Liver (tissue), 3 donors: ENCODE measurements around the gene GUCA2A.

Source experiments
- EGR1 ChIP-seq, 2 donors: IDR thresholded peaks; 2 replicates each; pipeline ENCODE4 v1.6.1; 2016 to 2018; ENCODE audit warnings: antibody characterized with exemption in 2 of 2, low read depth in 2 of 2
- FOXA1 ChIP-seq: IDR thresholded peaks from 2 replicates; pipeline ENCODE4 v1.6.1; 2016; ENCODE audit warnings: antibody characterized with exemption
- HNF4A ChIP-seq, 2 donors: conservative IDR thresholded peaks; 2 replicates each; pipeline ENCODE4 v1.6.1; 2016; ENCODE audit warnings: antibody characterized with exemption in 2 of 2, mild to moderate bottlenecking in 2 of 2
- HNF4G ChIP-seq: IDR thresholded peaks from 2 replicates; pipeline ENCODE4 v1.6.1; 2016; ENCODE audit warnings: antibody characterized with exemption
- JUND ChIP-seq, 2 donors: IDR thresholded peaks; 2 replicates each; pipeline ENCODE4 v1.6.1; 2016; ENCODE audit warnings: antibody characterized with exemption in 2 of 2
- MAX ChIP-seq: IDR thresholded peaks from 2 replicates; pipeline ENCODE4 v1.6.1; 2016; ENCODE audit warnings: antibody characterized with exemption
- NR2F2 ChIP-seq: IDR thresholded peaks from 2 replicates; pipeline ENCODE4 v1.6.1; 2016; ENCODE audit warnings: antibody characterized with exemption
- RXRA ChIP-seq, 2 donors: IDR thresholded peaks; 2 replicates each; pipeline ENCODE4 v1.6.1; 2017 to 2018; ENCODE audit warnings: antibody characterized with exemption in 2 of 2, mild to moderate bottlenecking in 1 of 2
- SP1 ChIP-seq: IDR thresholded peaks from 2 replicates; pipeline ENCODE4 v1.6.1; 2018; ENCODE audit warnings: antibody characterized with exemption, mild to moderate bottlenecking
- TAF1 ChIP-seq: conservative IDR thresholded peaks from 2 replicates; pipeline ENCODE4 v1.6.1; 2016; ENCODE audit warnings: antibody characterized with exemption, mild to moderate bottlenecking
- YY1 ChIP-seq: IDR thresholded peaks from 2 replicates; pipeline ENCODE4 v1.6.1; 2016; ENCODE audit warnings: antibody characterized with exemption, mild to moderate bottlenecking
- TF ChIP-seq, protein P1 (sequence below): fragments of 150-350 bp; IDR thresholded peaks from 2 replicates; pipeline ENCODE4 v1.5.1; 2017; ENCODE audit warnings: improper control_type of control experiment, low read depth, low read length; ENCODE audit not compliant: missing input control
- TF ChIP-seq, protein P2 (sequence below): IDR thresholded peaks from 2 replicates; pipeline ENCODE4 v1.6.1; 2016; ENCODE audit warnings: antibody characterized with exemption
- donor health status: healthy.
- donor health status: healthy.

GRCh38 chr1:42210421-42211133 lies 46.0 kb upstream of the GUCA2A start:
- TF ChIP-seq HNF4A (conservative IDR thresholded peaks at IDR 0.05) (no peak), YY1 (no peak), SP1 (no peak), MAX (no peak), FOXA1 (no peak), JUND (IDR thresholded peaks at IDR 0.05) (no peak), RXRA (IDR thresholded peaks at IDR 0.05) (no peak), EGR1 (IDR thresholded peaks at IDR 0.05; ENCODE audit: low read depth in 2 of 2) (no peak), TAF1 (no peak), NR2F2 (no peak), HNF4G (no peak)
- TF ChIP-seq, protein P1, sequence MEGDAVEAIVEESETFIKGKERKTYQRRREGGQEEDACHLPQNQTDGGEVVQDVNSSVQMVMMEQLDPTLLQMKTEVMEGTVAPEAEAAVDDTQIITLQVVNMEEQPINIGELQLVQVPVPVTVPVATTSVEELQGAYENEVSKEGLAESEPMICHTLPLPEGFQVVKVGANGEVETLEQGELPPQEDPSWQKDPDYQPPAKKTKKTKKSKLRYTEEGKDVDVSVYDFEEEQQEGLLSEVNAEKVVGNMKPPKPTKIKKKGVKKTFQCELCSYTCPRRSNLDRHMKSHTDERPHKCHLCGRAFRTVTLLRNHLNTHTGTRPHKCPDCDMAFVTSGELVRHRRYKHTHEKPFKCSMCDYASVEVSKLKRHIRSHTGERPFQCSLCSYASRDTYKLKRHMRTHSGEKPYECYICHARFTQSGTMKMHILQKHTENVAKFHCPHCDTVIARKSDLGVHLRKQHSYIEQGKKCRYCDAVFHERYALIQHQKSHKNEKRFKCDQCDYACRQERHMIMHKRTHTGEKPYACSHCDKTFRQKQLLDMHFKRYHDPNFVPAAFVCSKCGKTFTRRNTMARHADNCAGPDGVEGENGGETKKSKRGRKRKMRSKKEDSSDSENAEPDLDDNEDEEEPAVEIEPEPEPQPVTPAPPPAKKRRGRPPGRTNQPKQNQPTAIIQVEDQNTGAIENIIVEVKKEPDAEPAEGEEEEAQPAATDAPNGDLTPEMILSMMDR, result no peak
- TF ChIP-seq, protein P2, sequence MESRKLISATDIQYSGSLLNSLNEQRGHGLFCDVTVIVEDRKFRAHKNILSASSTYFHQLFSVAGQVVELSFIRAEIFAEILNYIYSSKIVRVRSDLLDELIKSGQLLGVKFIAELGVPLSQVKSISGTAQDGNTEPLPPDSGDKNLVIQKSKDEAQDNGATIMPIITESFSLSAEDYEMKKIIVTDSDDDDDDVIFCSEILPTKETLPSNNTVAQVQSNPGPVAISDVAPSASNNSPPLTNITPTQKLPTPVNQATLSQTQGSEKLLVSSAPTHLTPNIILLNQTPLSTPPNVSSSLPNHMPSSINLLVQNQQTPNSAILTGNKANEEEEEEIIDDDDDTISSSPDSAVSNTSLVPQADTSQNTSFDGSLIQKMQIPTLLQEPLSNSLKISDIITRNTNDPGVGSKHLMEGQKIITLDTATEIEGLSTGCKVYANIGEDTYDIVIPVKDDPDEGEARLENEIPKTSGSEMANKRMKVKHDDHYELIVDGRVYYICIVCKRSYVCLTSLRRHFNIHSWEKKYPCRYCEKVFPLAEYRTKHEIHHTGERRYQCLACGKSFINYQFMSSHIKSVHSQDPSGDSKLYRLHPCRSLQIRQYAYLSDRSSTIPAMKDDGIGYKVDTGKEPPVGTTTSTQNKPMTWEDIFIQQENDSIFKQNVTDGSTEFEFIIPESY, result no peak
